ENCODE measurements around the gene ARMC9. TPM values are rescaled to one million over a fixed set of nuclear protein-coding genes. Genes with fewer than 3 reads are reported as not detected.

Gene ARMC9
- total RNA-seq, 3 donors from 2014 or later, result 3.3 to 6.4 (median 5.9) TPM

DNA sequence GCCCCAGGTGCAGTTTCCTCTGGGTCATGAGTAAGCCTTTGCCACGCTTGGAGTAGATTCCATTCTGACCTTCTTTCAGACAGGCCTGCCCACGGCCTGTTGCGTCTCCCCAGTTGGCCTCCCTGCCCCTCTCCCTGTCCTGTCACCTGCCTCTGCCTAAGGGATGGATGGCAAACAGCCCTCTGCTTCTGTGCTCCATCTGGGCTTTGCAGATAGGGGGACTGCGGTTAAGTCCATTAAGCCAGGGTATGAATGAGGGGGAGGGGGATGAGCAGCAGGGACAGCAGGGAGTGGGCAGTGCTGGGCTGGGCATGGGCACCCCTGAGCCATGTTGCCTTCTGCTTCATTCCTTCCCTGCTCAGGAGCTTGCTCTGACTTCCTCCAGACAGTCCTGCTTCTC lies 159.5 kb downstream of the ARMC9 start:
- DNase-seq (no peak), ATAC-seq (no peak)
- Mint-ChIP-seq H3K36me3 (ENCODE audit: insufficient read depth) (no peaks in the 10 kb centered on the region), H3K4me1 (ENCODE audit: low read depth) (peaks cover 7% of the 10 kb centered on the region), H3K27me3 (ENCODE audit: low read depth) (peaks cover 3% of the 10 kb centered on the region), H3K4me3 (no peak overlapping the region), H3K9me3 (no peaks in the 10 kb centered on the region)

DNA sequence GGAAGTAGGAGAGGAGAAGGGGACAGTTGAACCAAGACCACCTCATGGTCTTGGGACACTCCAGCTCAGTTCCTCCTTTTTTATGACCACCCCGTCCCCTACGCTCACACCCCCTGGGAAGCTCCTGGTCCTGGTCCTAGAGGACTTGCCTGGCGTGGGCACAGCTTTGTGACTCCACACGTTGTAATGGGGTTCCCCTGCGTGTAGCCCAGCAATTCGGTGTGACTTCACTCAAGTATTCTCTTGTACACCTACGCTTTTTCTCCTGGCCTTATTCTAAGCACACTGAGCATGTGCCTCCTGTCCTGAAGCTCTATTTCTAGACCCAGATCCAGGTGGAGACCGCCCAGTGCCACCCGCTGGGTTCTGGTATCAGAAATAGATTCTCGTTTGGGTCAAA lies 161.0 kb downstream of the ARMC9 start:
- H3K4me1 Mint-ChIP-seq (ENCODE audit: low read depth), result peaks cover 9% of the 10 kb centered on the region
- H3K27me3 Mint-ChIP-seq (ENCODE audit: low read depth), result peaks cover 3% of the 10 kb centered on the region
- ATAC-seq, result no peak
- no peaks in the 10 kb centered on the region for H3K9me3 Mint-ChIP-seq
- no peak for DNase-seq
- no peak overlapping the region for H3K4me3 Mint-ChIP-seq
- H3K36me3 Mint-ChIP-seq (ENCODE audit: insufficient read depth), result no peaks in the 10 kb centered on the region

DNA sequence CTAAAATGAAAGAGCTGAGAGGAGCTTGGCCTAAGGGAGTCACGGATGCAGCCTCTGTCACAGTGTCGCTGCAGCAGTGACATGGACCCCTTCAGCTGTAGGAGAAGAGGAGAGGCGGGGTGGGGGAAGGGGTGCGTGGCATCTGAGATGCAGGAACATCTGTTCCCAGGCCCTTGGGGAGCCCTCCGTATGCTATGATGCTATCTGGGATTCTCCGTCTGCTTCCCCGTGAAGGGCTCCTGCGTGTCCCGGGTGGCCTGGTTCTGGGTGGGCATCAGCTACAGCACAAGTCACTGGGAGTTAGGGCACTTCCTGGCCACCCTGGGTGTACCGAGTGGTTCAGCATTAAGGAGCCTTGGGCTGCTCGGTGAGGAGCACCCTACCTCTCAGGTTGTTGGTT lies 161.5 kb downstream of the ARMC9 start:
- ATAC-seq (no peak), DNase-seq (no peak)
- H3K4me3 Mint-ChIP-seq, result no peak overlapping the region
- H3K9me3 Mint-ChIP-seq, result no peaks in the 10 kb centered on the region
- H3K36me3 Mint-ChIP-seq (ENCODE audit: insufficient read depth), result no peaks in the 10 kb centered on the region
- H3K4me1 Mint-ChIP-seq (ENCODE audit: low read depth), result peaks cover 9% of the 10 kb centered on the region
- H3K27me3 Mint-ChIP-seq (ENCODE audit: low read depth), result peaks cover 3% of the 10 kb centered on the region

DNA sequence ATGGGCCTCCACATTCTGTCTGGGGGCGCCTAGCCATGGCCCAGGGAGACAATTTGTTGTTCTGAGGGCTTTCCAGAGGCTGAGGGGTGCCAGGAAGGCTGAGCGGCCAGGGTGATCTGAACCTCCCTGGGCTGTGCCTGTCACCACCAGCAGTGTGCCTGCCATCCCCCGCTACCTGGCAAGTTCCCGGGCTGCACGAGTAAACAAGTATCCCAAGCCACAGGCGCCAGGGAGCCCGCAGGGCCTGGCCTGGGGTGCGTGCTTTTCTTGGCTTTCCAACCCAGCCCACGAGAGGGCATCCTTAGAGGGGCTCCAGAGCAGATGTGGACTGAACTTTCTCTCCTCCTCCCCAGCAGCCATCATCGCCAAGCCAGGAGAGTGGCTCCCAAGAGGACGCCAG lies 162.0 kb downstream of the ARMC9 start:
- peaks cover 9% of the 10 kb centered on the region for H3K4me1 Mint-ChIP-seq (ENCODE audit: low read depth)
- no peak overlapping the region for H3K4me3 Mint-ChIP-seq
- peaks cover 3% of the 10 kb centered on the region for H3K27me3 Mint-ChIP-seq (ENCODE audit: low read depth)
- DNase-seq (no peak), ATAC-seq (no peak)
- no peaks in the 10 kb centered on the region for H3K36me3 Mint-ChIP-seq (ENCODE audit: insufficient read depth)
- H3K9me3 Mint-ChIP-seq, result no peaks in the 10 kb centered on the region

DNA sequence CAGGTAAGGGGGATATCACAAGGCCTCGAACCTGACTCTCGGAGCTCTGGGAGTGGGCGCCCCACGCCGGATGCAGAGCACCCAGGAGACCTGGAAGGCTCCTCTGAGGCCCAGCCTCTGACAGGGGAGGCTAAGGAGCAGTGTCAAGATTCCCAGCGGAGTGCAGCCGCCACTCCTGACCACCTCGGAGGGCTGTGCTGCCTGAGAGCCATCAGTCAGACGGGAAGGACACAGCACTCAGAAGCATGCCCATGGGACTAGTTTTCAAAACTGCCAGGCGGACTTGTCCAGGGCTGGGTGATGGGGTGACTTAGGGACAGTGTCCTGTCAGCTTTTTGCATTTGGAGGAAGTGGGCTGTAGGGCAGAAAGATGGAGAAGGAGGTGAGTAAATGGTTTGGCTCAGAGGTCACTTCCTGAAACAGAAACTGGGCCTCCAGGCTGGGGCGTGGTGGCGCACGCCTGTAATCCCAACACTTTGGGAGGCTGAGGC lies 162.5 kb downstream of the ARMC9 start:
- Mint-ChIP-seq H3K27me3 (ENCODE audit: low read depth) (peaks cover 3% of the 10 kb centered on the region), H3K36me3 (ENCODE audit: insufficient read depth) (no peaks in the 10 kb centered on the region), H3K4me3 (no peak overlapping the region), H3K4me1 (ENCODE audit: low read depth) (peaks cover 9% of the 10 kb centered on the region), H3K9me3 (no peaks in the 10 kb centered on the region)
- DNase-seq (no peak), ATAC-seq (no peak)

DNA sequence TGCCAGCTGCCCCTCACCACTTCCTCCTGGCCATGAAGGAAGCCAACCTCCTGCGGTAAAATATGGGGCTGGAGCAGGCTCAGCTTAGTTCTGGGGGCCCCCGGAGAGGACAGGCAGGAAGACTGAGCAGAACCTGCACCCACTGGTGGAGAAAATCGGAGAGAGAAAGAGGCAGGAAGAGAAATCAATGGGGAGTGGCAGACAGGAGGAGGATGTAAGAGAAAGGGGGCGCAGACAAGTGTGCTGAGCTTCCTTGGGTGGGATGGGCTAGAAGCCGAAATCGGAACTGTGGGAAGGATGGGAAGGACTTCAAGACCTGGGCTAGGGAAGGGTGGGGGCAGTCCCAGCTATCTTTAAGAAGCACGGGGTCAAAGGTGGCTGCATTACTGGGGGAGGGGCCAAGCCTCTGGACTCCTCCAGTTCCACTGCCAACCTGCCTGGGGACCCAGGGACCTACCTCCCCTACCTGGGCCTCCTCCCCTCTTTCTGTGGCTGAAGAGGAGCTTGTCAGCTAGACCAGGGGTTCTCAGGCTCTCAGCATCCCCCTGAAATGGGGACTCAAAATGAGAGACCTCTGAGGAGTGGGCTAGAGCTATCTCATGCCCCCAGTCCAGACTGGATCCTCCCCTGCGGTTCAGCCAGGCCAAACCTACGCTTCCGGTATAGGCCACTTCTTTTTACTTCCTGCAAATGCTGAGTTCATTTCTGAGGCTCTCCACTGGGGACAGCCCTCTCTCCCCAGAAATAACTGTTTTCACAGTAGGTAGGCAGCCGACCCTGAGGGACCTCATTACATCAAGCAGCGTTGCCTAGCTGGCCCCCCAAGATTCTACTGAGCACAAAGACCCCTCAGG lies 163.5 kb downstream of the ARMC9 start:
- DNase-seq (no peak), ATAC-seq (peak; percentile 55 to 66)
- peaks cover 9% of the 10 kb centered on the region for H3K4me1 Mint-ChIP-seq (ENCODE audit: low read depth)
- H3K9me3 Mint-ChIP-seq, result no peaks in the 10 kb centered on the region
- H3K27me3 Mint-ChIP-seq (ENCODE audit: low read depth), result peaks cover 3% of the 10 kb centered on the region
- H3K4me3 Mint-ChIP-seq, result no peak overlapping the region
- no peaks in the 10 kb centered on the region for H3K36me3 Mint-ChIP-seq (ENCODE audit: insufficient read depth)

DNA sequence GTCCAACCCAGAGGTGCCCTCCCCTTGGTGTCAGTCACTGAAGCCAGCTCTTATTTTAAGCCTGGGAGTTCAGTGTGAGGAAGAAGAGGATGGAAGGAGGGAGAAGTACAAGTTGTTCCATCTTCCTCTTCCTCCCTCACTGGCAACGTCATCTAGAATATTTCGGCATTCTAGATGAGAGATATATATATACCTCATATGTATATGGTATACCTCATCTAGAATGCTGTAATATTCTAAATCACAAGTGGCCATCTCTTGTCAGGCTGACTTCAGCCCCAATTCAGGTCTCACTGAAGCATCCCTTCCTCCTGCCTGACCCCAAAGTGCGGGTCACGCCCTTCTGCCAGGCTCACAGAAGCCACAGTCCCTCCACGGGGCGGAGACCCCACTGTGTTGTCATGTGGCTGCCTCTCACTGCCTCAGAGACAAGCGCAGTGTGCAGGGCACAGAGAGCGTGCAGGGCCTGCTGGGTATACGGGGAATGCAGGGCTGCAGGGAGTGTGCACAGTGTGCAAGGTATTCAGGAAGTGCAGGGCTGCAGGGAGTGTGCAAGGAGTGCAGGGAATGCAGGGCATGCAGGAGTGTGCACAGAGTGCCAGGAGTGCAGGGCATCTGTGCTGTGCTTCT lies 164.2 kb downstream of the ARMC9 start:
- Mint-ChIP-seq H3K36me3 (ENCODE audit: insufficient read depth) (no peaks in the 10 kb centered on the region), H3K27me3 (ENCODE audit: low read depth) (peaks cover 3% of the 10 kb centered on the region), H3K4me3 (no peak overlapping the region), H3K4me1 (ENCODE audit: low read depth) (peaks cover 9% of the 10 kb centered on the region), H3K9me3 (no peaks in the 10 kb centered on the region)
- DNase-seq (no peak), ATAC-seq (no peak)

DNA sequence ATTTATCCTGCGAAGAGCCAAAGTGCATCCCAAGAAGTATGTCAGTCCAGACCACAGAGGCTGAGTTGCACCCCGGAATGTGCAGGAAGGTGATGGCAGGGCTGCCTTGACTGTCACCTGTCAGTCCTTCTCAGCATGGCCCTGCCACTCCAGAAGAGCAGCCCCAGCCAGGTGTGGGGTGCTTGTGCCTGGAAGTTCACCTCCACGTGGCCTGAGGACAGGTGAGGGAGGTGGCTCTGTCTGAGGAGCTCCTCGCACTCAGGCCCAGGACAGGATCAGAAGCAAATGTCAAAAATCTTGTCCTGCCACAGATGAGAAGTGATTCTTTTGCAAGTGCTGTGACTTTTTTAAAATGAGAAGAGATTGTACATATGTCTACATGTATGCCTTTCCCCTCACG lies 165.6 kb downstream of the ARMC9 start:
- Mint-ChIP-seq H3K36me3 (ENCODE audit: insufficient read depth) (no peaks in the 10 kb centered on the region), H3K4me1 (ENCODE audit: low read depth) (peaks cover 9% of the 10 kb centered on the region), H3K9me3 (no peaks in the 10 kb centered on the region), H3K4me3 (no peak overlapping the region), H3K27me3 (ENCODE audit: low read depth) (peaks cover 3% of the 10 kb centered on the region)
- no peak for ATAC-seq
- DNase-seq, result no peak

DNA sequence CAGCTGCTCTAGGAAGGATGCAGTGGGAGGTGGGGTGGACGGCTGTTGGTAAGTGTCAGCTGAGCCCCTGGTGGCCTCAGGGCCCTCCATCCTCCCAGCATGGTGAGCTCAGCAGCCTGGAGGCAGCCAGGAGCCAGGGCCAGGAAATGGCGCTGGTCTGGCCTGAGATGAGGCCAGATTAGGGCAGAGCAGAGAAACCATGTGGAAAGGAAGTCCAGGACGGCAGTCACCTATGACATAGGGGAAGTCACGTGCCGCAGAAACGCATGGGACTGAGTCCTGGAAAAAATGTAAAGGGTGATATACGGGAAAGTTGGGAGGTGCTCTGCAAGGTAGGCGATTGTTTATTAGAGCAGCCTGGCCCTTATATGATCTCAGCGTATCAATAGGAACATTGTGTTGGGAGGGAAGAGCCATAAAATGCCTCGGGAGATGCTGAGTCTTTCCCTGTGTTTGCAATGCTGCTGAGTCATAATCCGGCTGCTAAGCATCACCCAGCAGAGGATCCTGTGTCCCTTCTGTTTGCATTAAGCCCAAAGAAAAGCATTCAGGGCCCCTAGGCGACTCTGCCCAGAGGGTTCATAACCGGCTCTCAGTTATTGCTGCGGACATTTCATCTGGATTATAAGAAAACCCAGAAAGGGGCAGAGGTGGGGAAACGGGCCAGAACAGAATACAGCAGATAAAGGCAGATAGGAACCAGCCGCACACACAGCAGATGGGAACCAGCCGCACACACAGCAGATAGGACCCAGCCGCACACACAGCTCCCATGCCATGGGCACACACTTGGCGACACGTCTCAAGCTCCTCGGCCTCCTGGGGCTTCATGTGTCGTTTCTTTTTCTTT lies 166.8 kb downstream of the ARMC9 start:
- Mint-ChIP-seq H3K4me1 (ENCODE audit: low read depth) (peaks cover 9% of the 10 kb centered on the region), H3K4me3 (no peak overlapping the region), H3K27me3 (ENCODE audit: low read depth) (peaks cover 3% of the 10 kb centered on the region), H3K9me3 (no peaks in the 10 kb centered on the region), H3K36me3 (ENCODE audit: insufficient read depth) (no peaks in the 10 kb centered on the region)
- DNase-seq (no peak), ATAC-seq (no peak)

DNA sequence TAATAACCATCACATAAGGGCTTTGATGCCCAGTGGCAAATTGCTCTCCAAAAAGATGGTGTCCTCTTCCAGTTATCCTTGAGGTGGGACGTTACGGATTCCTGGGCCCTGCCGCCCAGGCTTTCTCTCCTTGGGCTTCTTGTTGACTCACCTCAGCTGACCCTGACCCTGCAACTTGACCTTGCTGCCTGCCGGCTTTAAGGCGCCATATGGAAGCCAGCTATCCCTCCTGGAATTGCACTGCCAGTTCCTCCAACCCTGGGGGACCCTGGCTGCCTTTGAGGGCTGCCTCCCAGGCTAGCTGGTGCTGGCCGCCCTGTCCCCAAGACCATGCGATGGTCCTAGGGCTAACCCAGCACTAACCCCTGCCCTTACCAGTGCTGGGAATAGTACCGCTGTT lies 168.7 kb downstream of the ARMC9 start:
- no peaks in the 10 kb centered on the region for H3K36me3 Mint-ChIP-seq (ENCODE audit: insufficient read depth)
- DNase-seq, result no peak
- no peaks in the 10 kb centered on the region for H3K27me3 Mint-ChIP-seq (ENCODE audit: low read depth)
- no peak for ATAC-seq
- H3K9me3 Mint-ChIP-seq, result no peaks in the 10 kb centered on the region
- peaks cover 8% of the 10 kb centered on the region for H3K4me1 Mint-ChIP-seq (ENCODE audit: low read depth)
- H3K4me3 Mint-ChIP-seq, result no peak overlapping the region

DNA sequence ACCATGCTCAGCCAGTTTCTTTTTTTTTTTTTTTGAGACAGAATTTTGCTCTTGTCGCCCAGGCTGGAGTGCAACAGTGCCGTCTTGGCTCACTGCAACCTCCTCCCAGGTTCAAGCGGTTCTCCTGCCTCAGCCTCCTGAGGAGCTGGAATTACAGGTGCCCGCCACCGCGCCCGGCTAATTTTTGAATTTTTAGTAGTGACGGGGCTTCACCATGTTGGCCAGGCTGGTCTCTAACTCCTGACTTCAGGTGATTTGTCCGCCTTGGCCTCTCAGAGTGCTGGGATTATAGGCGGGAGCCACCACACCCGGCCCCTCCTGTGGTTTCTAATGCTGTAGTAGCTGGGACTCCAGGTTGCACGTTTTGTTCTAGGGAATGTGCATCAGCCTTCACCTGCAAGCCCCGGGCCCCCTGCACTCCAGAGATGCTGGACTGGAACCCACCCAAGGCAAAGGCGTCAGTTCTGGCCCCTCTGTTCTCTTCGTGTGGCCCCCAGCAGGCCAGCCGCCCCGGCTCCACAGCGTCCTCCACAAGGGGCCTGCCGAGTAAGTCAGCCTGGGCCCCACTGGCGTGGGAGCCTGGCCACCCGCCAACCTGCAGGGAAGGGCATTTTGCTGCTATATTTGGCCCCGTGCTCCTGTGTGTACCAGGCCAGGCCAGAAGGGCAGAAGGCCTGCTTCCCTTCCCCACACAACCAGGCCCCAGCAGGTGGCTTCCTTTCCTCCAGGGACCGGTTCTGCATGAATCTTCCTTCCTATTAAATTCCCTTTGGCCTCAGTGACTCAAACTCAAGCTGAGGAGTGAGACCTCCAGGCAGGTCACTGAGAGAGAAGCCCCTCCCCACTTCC lies 171.4 kb downstream of the ARMC9 start:
- no peak for DNase-seq
- H3K4me3 Mint-ChIP-seq, result no peak overlapping the region
- no peaks in the 10 kb centered on the region for H3K27me3 Mint-ChIP-seq (ENCODE audit: low read depth)
- H3K36me3 Mint-ChIP-seq (ENCODE audit: insufficient read depth), result no peaks in the 10 kb centered on the region
- no peak for ATAC-seq
- H3K9me3 Mint-ChIP-seq, result no peaks in the 10 kb centered on the region
- H3K4me1 Mint-ChIP-seq (ENCODE audit: low read depth), result no peaks in the 10 kb centered on the region

DNA sequence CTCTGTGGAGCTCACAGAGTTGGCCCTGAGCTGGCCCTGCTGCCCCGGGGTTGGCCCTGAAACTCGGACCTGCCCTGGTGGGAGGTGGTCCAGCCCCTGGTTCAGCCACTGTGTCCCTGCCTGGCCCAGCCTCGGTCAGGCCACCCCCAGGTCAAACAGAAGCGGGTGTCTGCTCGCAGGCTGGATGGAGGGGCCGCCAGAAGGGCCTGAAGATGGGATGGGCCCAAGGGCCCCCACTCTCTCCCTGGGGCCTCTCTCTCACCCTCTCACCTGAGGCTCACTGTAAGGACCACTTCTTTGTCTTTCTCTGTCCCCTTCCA lies 172.0 kb downstream of the ARMC9 start:
- no peak for ATAC-seq
- Mint-ChIP-seq H3K9me3 (no peaks in the 10 kb centered on the region), H3K27me3 (ENCODE audit: low read depth) (no peaks in the 10 kb centered on the region), H3K4me1 (ENCODE audit: low read depth) (no peaks in the 10 kb centered on the region), H3K36me3 (ENCODE audit: insufficient read depth) (no peaks in the 10 kb centered on the region), H3K4me3 (no peak overlapping the region)
- no peak for DNase-seq

DNA sequence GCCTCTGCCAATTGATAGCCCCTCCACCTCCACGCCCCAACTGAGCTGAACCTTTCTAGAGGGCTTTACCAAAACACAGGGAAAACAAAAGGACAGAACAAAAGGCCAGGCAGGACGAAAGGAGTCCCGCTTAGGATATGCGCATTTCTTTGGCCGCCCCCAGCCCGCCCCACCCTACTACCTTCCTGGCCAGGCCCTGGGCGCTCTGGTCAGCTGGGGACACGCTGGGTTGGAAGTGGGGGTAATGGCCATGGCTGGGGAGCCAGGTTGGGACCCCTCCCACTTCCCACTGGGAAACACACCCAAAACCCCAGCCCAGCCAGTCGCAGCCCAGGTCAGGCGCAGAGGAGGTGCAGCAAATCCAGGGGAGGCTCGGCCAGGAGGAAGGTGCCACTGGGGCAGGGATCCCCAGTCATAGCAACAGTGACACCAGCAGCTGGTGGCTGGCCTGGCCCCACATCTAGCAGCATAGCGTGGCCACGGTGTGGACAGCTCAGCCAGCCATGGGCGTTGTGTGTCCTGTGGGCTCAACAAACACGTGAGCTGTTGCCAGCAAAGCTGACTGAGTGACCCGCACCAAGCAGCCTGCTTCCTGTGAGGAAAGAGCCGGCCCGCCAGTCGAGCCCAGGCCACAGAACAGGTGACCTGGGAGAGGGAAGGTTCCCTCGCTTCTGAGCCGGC lies 172.5 kb downstream of the ARMC9 start:
- Mint-ChIP-seq H3K36me3 (ENCODE audit: insufficient read depth) (no peaks in the 10 kb centered on the region), H3K9me3 (no peaks in the 10 kb centered on the region), H3K4me1 (ENCODE audit: low read depth) (no peaks in the 10 kb centered on the region), H3K4me3 (no peak overlapping the region), H3K27me3 (ENCODE audit: low read depth) (no peaks in the 10 kb centered on the region)
- ATAC-seq, result no peak
- no peak for DNase-seq
